K562 (cell line): ENCODE measurements around the gene GPR148. TPM values are rescaled to one million over a fixed set of nuclear protein-coding genes. Genes with fewer than 3 reads are reported as not detected.

Experiments
- ATAC-seq: fragments of 200-7000 bp; cut with Tn5 transposase; 3 replicates; pipeline ENCODE4 v1.9.1; 2020; ENCODE audit warnings: moderate library complexity
- BruUV-seq: library from RNA; stranded (reverse); fragments of 400-500 nt; replicated peaks from 2 replicates; lab custom pipeline; 2021; lab: Mats Ljungman, UMichigan
- CTCF ChIA-PET: fragments of 300-600 bp; formaldehyde crosslinking; extraction: SDS; loops from one replicate; lab custom pipeline; 2021; ENCODE audit warnings: low intra/inter-chr PET ratio; lab: Yijun Ruan, JAX
- POLR2A ChIA-PET: fragments of 300-600, 350-650 bp; sonication (Branson Sonifier 250); formaldehyde crosslinking; extraction: SDS; loops from one replicate; lab custom pipeline; 2021; ENCODE audit warnings: antibody characterized with exemption, inconsistent platforms; lab: Yijun Ruan, JAX
- DNase-seq, 4 experiments: peaks; one replicate each; pipeline versions ENCODE4 v3.0.0 to v3.0.0-alpha.2; 2011 to 2018; ENCODE audit warnings: low spot score in 3 of 4, mixed read lengths in 3 of 4; ENCODE audit errors: extremely low read depth in 1 of 4
- FAIRE-seq: peaks from 2 replicates; lab custom pipeline; 2011; peaks lifted over from hg19 to GRCh38; lab: Jason Lieb, UNC
- H2AFZ ChIP-seq: 2 replicates; pipeline ENCODE4 v1.6.0; 2011; ENCODE audit warnings: low read depth, low read length, control low read depth, inconsistent platforms
- H3K27ac ChIP-seq: fragments of 200-600 bp; 3 replicates; pipeline ENCODE4 v1.8.0; 2011; ENCODE audit warnings: low read depth, mild to moderate bottlenecking, control low read depth, inconsistent platforms, low read length, moderate library complexity, mixed read lengths; ENCODE audit errors: extremely low read depth
- H3K27me3 ChIP-seq, 2 experiments: fragments of 300-600 bp in 1 of 2; 2 replicates in 1 of 2; 3 replicates in 1 of 2; pipeline versions ENCODE4 v1.6.0 to v1.8.0; 2011; ENCODE audit warnings: inconsistent platforms in 2 of 2, low read length in 2 of 2, mild to moderate bottlenecking in 1 of 2, mixed read lengths in 1 of 2, moderate library complexity in 1 of 2; ENCODE audit not compliant: control insufficient read depth in 2 of 2, insufficient read depth in 2 of 2
- H3K36me3 ChIP-seq: fragments of 300-600 bp; 3 replicates; pipeline ENCODE4 v1.8.0; 2011; ENCODE audit warnings: mild to moderate bottlenecking, low read length, inconsistent platforms; ENCODE audit not compliant: control insufficient read depth, insufficient read depth
- H3K4me1 ChIP-seq, 2 experiments: fragments of 200-600 bp in 1 of 2; replicated peaks in 1 of 2; 2 replicates in 1 of 2; 3 replicates in 1 of 2; pipeline versions ENCODE4 v1.5.1 to v1.8.0; 2011; ENCODE audit warnings: inconsistent platforms in 2 of 2, low read length in 2 of 2, mild to moderate bottlenecking in 1 of 2, mixed read lengths in 1 of 2, moderate library complexity in 1 of 2; ENCODE audit not compliant: control insufficient read depth in 2 of 2, insufficient read depth in 2 of 2
- H3K4me2 ChIP-seq: 2 replicates; pipeline ENCODE4 v1.6.1; 2011; ENCODE audit warnings: low read length, control low read depth, inconsistent platforms, mixed read lengths; ENCODE audit not compliant: insufficient read depth
- H3K4me3 ChIP-seq: fragments of 200-600 bp; sonication (generic), shearing (Covaris generic); 2 replicates; pipeline ENCODE4 v1.5.1; 2016; ENCODE audit warnings: control low read depth, inconsistent platforms
- H3K79me2 ChIP-seq: fragments of 200-600 bp; 3 replicates; pipeline ENCODE4 v1.8.0; 2011; ENCODE audit warnings: low read length, inconsistent platforms; ENCODE audit not compliant: control insufficient read depth, insufficient read depth
- H3K9ac ChIP-seq, 2 experiments: 2 replicates each; pipeline versions ENCODE4 v1.6.0 to v1.6.1; 2011; ENCODE audit warnings: low read depth in 2 of 2, low read length in 2 of 2, control low read depth in 1 of 2, inconsistent platforms in 1 of 2, mild to moderate bottlenecking in 1 of 2, mixed read lengths in 1 of 2; ENCODE audit not compliant: insufficient read depth in 1 of 2
- H3K9me1 ChIP-seq: one replicate; pipeline ENCODE4 v1.6.0; 2011; ENCODE audit warnings: inconsistent platforms, mild to moderate bottlenecking, low read length, moderate library complexity; ENCODE audit not compliant: control insufficient read depth, insufficient read depth
- H3K9me3 ChIP-seq: replicated peaks from 2 replicates; pipeline ENCODE4 v1.5.1; 2011; ENCODE audit warnings: low read depth, low read length, inconsistent platforms; ENCODE audit not compliant: control insufficient read depth, insufficient read depth
- H4K20me1 ChIP-seq: replicated peaks from 2 replicates; pipeline ENCODE4 v1.6.1; 2011; ENCODE audit warnings: low read length, inconsistent platforms, mixed read lengths; ENCODE audit not compliant: control insufficient read depth, insufficient read depth
- SNRNP70 ChIP-seq: fragments of 200-400 bp; formaldehyde crosslinking; optimal IDR thresholded peaks from 2 replicates; pipeline ENCODE3; 2017; ENCODE audit warnings: low read depth, low read length
- STAG1 ChIP-seq: sonication (generic); formaldehyde crosslinking; IDR thresholded peaks from 2 replicates; pipeline ENCODE4 v1.5.0; 2020; ENCODE audit warnings: missing genetic modification reagents, borderline replicate concordance
- WGBS: fragments of 100-300 bp; shearing (Covaris generic); methylation state at CpG from one replicate; pipeline ENCODE4 v1.1.6; 2016; ENCODE audit warnings: low coverage, mixed read lengths; ENCODE audit not compliant: insufficient coverage; ENCODE audit errors: missing lambda C conversion rate; 5-methylcytosine and 5-hydroxymethylcytosine counted together
- in situ Hi-C: fragments of 300-500 bp; cut with MboI; formaldehyde crosslinking; loops from 4 replicates; pipeline ENCODE4 v1.15.0; 2018; ENCODE audit warnings: inconsistent platforms, mixed read lengths
- intact Hi-C: fragments of 100-400 bp; cut with micrococcal nuclease; formaldehyde crosslinking; loops from 2 replicates; pipeline ENCODE4 v1.14.2; 2022
- polyA plus RNA-seq, 8 experiments: library from polyadenylated mRNA; depleted of rRNA in 4 of 8; stranded (reverse) in 5 of 8; unstranded in 3 of 8; fragments of >200 nt; fragmentation: Nextera tagmentation in 2 of 8; fragmentation: Illumina TruSeq in 1 of 8; extraction: Ambion mirVana in 2 of 8; extraction: Trizol in 1 of 8; gene quantifications; 2 replicates each; pipeline versions ENCODE4 v1.2.1 to v1.2.3, GENCODE V29; 2011 to 2014; ENCODE audit warnings: inconsistent platforms in 1 of 8, missing spikeins in 1 of 8
- total RNA-seq, 7 experiments: library from RNA; depleted of rRNA in 6 of 7; stranded (reverse); fragments of >200 nt in 6 of 7; fragmentation: Illumina TruSeq in 2 of 7; extraction: Trizol in 2 of 7; gene quantifications; 2 replicates each; pipeline versions ENCODE4 v1.2.1 to v1.2.3, GENCODE V29; 2011 to 2021; ENCODE audit warnings: low replicate concordance in 1 of 7
- TF ChIP-seq, protein P1 (sequence below): sonication (generic); formaldehyde crosslinking; IDR thresholded peaks from 2 replicates; pipeline ENCODE4 v1.8.1; 2023; ENCODE audit warnings: mild to moderate bottlenecking, missing genetic modification reagents
- TF ChIP-seq, protein P2 (sequence below): fragments of 250-450 bp; sonication (Bioruptor Pico); IDR thresholded peaks from 2 replicates; pipeline ENCODE4 v1.5.0; 2021

The GPR148 gene
- total and polyA plus RNA-seq, 9 of the 15 experiments (the other 6 are each of a cell fraction or from before 2014, with no cell fraction given): not detected

DNA sequence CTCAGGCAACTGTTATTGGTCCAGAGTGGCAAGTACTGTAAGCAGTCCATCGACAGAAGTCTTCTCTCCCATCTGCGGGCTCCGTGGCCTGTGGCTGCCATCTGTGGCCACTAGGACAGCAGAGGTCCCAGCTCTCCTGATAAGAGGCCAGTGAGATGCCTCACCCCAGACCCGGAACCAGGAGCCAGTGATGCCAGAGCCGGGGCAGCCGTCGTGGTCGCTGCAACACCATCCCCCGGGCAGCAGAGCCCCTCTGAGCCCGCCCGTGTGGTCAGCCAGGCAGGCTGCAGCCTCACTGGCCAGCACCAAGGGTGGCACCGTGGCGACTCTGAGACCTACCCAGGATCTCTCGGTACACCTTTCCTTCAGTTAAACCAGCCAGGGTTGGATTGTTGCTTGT is 8.7 kb downstream of the GPR148 start:
- H3K9me1 ChIP-seq: no peaks in the 10 kb centered on the region
- TF ChIP-seq, protein P1, sequence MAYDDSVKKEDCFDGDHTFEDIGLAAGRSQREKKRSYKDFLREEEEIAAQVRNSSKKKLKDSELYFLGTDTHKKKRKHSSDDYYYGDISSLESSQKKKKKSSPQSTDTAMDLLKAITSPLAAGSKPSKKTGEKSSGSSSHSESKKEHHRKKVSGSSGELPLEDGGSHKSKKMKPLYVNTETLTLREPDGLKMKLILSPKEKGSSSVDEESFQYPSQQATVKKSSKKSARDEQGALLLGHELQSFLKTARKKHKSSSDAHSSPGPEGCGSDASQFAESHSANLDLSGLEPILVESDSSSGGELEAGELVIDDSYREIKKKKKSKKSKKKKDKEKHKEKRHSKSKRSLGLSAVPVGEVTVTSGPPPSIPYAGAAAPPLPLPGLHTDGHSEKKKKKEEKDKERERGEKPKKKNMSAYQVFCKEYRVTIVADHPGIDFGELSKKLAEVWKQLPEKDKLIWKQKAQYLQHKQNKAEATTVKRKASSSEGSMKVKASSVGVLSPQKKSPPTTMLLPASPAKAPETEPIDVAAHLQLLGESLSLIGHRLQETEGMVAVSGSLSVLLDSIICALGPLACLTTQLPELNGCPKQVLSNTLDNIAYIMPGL (CRISPR knock-in tag): no peak
- no peak for TF ChIP-seq STAG1 (CRISPR knock-in tag)
- TF ChIP-seq SNRNP70: no peak
- TF ChIP-seq, protein P2, sequence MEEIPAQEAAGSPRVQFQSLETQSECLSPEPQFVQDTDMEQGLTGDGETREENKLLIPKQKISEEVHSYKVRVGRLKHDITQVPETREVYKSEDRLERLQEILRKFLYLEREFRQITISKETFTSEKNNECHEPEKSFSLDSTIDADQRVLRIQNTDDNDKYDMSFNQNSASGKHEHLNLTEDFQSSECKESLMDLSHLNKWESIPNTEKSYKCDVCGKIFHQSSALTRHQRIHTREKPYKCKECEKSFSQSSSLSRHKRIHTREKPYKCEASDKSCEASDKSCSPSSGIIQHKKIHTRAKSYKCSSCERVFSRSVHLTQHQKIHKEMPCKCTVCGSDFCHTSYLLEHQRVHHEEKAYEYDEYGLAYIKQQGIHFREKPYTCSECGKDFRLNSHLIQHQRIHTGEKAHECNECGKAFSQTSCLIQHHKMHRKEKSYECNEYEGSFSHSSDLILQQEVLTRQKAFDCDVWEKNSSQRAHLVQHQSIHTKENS: no peak
- intact Hi-C loops (no loop called here), in situ Hi-C loops (no loop called here)
- no peak overlapping the region for H3K4me3 ChIP-seq
- DNase-seq: no peak
- no peak for FAIRE-seq
- no peaks in the 10 kb centered on the region for H3K36me3 ChIP-seq
- no peak overlapping the region for H3K27ac ChIP-seq
- no peaks in the 10 kb centered on the region for H3K9me3 ChIP-seq
- no peaks in the 10 kb centered on the region for H3K79me2 ChIP-seq
- 0 out of 5 replicates have a peak, but pooled peaks cover 0 to 3% of the 10 kb centered on the region in 2 experiments for H3K4me1 ChIP-seq
- H2AFZ ChIP-seq: no peak overlapping the region
- no peak overlapping the region for H3K4me2 ChIP-seq
- no peaks in the 10 kb centered on the region for H4K20me1 ChIP-seq
- no peak overlapping the region for H3K9ac ChIP-seq
- H3K27me3 ChIP-seq: peaks cover 17 to 40% of the 10 kb centered on the region in 2 experiments
- peak; percentile 34; the same call in 1 of the 3 replicates for ATAC-seq
- BruUV-seq: no TSS peak
- 3% methylated on average over 14 of the region's 14 CpGs for WGBS
- CTCF ChIA-PET: no interaction called here
- POLR2A ChIA-PET: interaction anchor here (0.6 to 1.5 kb wide), 2 partner anchors 8 to 61 kb away, joined by 3 read pairs; partner anchors contain the start of gene GPR148
